ENCODE data around the gene HPGD.
A peak's percentile ranks its signal among the peaks of the same experiment; 100 is the strongest.

HPGD gene

GRCh38 chr4:174522183-174523024 lies at the start of gene HPGD:
Gene HPGD (minus strand): TSS chr4:174522488. CDS start chr4:174522451, 37 bp downstream.
- peak; percentile 64 for DNase-seq

DNA sequence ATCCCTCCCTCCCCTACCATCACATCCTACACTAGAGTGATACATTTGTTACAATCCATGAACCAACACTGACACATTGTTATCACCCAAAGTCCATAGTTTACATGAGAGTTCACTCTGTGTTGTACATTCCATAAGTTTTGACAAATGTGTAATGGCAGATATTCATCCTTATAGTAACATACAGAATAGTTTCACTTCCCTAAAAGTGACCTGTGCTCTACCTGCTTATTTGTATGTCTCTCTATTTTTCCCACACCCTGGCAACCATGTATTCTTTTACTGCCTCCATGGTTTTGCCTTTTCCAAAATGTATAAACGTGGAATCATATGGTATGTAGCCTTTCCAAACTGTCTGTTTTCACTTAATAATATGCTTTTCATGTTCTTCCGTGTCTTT lies 42.2 kb upstream of the HPGD start:
- no peak for DNase-seq

DNA sequence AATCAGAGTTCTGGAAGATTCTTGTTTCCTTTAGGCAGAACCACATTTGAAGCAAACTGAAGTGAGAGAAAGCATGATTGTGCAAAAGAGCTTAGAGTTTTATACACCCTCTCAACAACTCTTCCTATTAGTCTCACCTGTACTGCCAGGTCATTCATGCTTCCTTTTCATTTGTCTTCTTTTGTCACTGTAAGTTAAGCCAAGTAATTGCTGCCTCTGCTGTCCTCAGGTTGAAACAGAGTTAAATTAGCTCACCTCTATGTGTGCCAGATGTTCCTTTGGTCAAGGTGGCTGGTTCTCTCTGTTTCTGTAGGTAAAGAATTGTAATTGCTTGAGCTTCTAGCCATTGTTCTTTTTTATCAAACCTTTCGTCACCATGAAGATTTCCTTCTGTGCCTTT lies 41.1 kb upstream of the HPGD start:
- DNase-seq, result no peak

- DNase-seq, result no peak
Observed at GRCh38 chr4:174561560-174561959, 39.3 kb upstream of the HPGD start.

DNA sequence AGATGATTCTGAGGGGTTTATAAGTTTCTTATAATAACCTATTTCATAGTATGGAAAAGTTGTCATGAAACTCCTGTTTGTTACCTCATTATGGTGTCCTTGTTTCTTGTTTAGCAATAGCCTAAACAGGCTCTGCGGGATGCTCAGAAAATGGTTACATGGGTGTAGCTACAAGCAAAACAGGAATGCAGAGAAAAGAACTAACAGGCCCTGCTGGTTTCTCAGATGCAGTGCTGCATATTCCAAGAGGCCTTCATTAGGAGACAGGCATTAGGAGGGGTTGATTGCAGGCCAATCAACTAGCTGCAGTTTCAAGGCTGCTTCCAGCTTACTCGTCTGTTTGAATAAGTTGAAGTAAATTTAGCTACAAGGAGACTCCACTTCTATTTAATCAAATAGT lies 37.6 kb upstream of the HPGD start:
- DNase-seq, result no peak

DNA sequence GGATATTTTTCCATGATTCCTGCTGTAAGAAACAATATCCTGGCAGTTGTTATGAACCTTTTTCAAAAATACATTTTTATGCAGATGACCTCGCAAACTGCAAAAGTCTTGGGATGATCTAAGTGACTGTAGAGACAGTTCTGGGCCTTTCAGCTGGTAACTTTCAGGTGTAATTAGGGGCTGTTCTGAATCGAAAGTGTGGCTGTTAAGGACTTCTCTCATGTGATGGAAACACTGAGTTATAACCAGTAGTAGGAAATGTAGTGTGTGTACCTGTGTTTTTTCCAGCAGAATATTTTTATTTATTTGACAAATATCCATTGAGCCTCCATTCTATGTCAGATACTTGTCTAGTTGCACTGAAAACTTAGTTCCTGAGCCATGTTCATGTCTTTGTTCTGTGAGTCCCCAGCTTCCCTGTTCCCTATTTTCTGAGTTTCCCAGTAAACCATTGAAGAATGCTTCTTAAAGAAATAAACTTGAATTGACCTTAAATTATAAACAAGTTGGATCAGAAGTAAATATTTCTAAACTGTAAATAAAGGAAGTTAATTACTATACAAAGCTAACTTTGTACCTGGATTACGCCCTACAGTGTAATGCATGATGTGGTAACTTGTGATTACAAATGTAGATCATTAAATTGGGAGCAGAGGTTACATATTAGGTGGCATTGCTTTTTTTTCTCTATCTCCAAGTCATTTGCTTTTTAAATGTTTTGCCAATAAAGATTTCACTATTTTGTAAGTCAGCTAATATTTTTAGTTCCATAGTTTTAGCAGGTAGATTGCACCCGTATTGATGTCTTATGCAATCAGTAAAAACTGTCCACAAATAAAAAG lies 33.7 kb upstream of the HPGD start:
- DNase-seq, result no peak

DNA sequence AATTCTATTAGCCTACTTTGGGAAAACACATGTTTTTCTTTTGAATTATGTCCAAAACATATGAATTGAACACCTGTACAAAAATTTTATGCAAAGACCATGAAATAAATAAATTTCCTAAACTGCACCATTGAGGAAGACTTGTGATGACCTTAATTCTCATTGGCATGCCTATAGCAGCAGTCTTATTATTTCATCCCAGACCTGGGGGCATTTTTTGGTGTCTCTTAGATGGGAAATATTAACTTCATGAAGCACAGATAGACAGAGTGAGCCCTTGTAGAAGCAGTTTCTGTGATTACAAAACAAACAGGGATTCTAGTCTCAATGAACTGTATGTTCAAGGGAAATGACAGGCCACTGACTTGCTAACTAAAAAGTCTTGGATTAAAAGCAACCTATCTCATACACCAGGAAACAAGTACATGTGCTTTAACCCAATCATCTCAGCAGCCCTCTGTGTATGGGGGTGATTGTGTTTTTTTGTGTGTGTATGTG lies 32.0 kb upstream of the HPGD start:
- DNase-seq, result no peak

DNA sequence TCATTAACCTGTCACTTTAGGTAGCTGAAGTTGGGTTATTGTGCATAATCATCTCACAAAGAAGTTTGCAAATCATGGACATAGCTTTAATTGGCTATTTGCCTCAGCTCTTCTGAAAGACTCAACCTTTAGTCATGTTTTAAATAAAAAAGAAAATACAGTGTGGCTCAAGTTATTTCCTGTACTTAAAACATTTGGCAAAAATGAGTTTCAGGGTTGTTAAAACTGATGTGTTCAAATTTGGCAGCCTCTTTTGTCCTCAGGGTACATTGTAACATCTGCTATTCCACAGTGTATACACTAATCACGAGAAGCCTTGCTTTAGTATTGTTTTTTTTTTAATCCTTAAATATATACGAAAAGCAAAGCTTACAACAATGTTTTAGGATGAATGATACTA lies 31.5 kb upstream of the HPGD start:
- no peak for DNase-seq

- DNase-seq, result no peak
Observed at GRCh38 chr4:174553031-174553430, 30.7 kb upstream of the HPGD start.

- DNase-seq, result no peak
Observed at GRCh38 chr4:174550541-174550940, 28.3 kb upstream of the HPGD start.

- no peak for DNase-seq
Observed at GRCh38 chr4:174549721-174550120, 27.4 kb upstream of the HPGD start.

GRCh38 chr4:174545268-174545667 lies 23.0 kb upstream of the HPGD start:
- no peak for DNase-seq

DNA sequence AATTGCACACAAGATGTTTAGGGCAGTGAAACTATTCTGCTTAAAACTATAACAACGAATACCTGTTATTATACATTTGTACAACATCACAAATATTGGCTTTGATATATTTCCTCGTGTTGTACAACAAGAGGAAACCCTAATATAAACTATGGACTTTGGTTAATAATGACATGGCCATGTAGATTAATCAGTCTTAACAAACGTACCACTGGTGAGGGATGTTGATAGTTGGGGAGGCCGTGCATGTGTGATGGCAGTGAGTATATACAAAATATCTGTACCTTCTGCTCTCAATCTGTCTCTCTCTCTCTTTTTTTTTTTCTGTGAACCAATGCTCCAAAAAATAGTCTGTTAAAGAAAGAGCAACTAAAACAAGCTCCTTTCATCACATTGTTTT lies 22.2 kb upstream of the HPGD start:
- DNase-seq, result no peak

DNA sequence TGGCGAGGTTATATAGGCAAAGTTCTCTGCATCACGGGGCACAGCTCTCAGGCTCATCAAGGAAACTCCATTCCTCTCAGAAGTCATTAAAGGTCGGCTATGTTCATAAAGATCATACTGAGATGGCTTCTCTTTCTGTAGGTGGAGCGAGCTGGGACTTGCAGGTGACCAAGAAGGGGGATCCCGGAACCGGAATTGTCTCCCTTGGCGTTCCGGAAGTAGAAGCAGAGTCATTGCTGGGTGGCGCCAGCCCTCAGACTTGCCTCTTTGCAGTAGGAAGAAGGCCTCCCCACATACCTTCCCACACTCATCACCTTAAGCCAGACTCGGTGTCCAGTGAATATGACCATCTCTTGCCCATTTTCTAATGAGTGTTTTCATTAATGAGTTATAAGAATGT lies 17.9 kb upstream of the HPGD start:
- DNase-seq, result no peak

DNA sequence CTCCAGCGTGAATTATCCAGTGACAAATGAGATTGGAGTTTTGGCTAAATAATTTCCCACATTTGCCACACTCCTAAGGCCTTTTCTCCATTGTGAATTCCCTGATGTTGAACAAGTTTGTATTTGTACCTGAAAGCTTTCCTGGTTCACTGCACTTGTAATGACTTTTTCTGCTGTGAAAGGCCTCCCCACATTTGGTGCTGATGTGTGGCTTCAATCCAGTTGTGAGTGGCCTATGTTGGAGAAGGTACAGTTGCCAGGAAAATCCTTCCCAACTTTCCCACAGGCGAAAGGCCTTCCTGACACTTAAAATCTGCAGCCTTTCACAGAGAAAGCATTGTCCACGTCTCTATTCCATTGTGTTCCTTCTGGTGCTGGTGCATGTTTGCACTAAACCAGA lies 17.3 kb upstream of the HPGD start:
- no peak for DNase-seq

DNA sequence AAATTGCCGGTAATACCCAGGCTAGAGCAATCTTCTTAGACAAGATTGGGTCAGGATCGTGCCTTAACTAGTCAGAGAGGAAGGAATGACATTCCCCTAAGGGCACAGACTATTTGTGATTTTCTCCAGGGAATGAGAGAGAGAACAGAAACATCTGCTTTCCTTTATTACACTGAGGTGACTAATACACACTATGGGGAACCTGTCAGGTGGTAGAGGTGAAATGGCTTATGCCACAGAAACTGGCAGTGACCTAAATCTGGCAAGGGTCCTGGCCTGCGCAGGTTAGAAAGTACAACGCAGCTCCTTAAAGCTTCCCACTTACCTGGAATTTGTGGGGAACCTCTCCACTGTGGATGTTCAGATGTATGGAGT lies 16.6 kb upstream of the HPGD start:
- DNase-seq, result no peak

DNA sequence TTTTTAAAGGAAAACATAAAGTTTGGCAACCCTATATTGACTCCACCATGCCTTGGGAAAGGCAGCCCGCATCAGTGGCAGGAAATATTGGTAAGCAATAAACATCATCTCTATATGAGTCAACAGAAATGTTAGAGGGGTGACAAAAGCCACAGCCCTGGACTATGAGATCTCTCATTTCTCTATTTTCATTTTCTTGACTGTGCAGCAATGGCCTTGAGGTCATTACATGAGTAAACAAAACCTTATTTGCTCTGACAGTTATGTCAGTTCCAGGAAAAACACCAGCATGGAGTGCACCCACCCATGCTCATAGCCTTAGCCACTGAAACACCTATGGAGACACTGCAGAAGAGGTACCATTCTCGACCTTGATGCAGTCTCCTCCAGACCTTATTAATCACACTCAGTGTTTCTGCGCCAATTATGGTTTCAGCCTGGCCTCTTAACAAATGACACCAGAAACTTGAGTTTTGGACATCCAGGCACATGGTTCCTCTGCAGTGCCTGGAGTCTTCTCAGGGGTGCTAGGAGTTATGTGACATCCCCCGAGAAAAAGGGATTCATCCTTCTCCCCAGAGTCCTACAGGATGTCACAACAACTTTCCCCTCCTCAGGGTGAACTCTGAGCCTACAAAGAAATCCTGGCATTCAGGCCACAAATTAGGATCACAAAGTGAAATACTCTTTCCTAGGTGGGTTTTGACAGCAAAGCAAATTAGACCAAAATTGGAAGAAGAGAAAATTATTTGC lies 16.0 kb upstream of the HPGD start:
- DNase-seq, result no peak

GRCh38 chr4:174537634-174538033 lies 15.3 kb upstream of the HPGD start:
- no peak for DNase-seq

DNA sequence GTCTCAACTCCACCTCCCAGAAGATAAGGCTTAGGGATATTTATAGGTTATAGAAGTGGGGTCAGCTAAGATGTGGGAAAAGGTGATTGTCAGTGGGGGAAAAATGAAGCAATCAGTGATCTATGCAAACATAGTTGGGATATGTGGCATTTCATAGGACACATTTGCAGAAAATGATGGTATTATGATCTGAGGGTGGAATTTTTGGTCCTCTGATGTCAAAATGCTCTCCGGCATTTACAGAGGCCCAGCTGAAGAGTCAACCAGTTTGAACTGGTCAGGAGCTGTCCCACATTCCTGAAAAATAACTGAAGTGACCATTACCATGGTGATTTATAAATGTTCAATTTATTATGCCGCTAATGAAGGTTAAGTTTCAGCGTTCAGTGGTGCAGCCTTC lies 12.2 kb upstream of the HPGD start:
- no peak for DNase-seq

DNA sequence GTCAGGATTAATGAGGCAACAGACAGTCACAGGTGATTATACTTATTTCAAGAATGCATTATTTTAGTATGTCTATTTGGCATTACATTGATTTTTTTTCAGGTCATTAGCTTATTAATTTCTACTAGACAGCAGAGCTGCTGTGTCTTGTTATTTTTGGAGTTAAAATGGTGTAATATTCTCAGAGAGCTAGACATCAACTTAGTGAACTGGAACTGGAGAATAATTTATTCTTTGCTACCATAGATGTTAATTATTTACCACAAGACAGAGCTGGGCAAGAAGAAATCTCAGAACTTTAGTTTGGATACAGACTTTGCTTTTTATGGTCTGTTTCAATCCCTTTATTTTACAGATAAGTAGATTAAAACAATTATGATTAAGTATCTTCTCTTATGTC lies 10.2 kb upstream of the HPGD start:
- DNase-seq, result no peak

- DNase-seq, result no peak
Observed at GRCh38 chr4:174531486-174531885, 9.2 kb upstream of the HPGD start.

GRCh38 chr4:174528226-174528625 lies 5.9 kb upstream of the HPGD start:
- DNase-seq, result no peak

GRCh38 chr4:174526731-174527130 lies 4.4 kb upstream of the HPGD start:
- no peak for DNase-seq

Data from NCI-H82 (cell line).